Epithelial cell of esophagus (primary cell): Measurements from ENCODE around the gene DDX5.

Experiments
- DNase-seq: peaks from one replicate; pipeline ENCODE4 v3.0.0; 2010; ENCODE audit warnings: low read depth
- H3K4me3 ChIP-seq: 2 replicates; pipeline ENCODE4 v1.5.1; 2011; ENCODE audit warnings: mild to moderate bottlenecking, low read length, control low read depth
- TF ChIP-seq, protein P1 (sequence below): IDR thresholded peaks from 2 replicates; pipeline ENCODE4 v1.5.1; 2011; ENCODE audit warnings: low read depth, mild to moderate bottlenecking, low read length, control low read depth, inconsistent platforms; ENCODE audit not compliant: insufficient read depth; ENCODE audit errors: missing control alignments

DDX5 gene

GRCh38 chr17:64494121-64494520 lies 12.0 kb downstream of the DDX5 start:
- TF ChIP-seq, protein P1, sequence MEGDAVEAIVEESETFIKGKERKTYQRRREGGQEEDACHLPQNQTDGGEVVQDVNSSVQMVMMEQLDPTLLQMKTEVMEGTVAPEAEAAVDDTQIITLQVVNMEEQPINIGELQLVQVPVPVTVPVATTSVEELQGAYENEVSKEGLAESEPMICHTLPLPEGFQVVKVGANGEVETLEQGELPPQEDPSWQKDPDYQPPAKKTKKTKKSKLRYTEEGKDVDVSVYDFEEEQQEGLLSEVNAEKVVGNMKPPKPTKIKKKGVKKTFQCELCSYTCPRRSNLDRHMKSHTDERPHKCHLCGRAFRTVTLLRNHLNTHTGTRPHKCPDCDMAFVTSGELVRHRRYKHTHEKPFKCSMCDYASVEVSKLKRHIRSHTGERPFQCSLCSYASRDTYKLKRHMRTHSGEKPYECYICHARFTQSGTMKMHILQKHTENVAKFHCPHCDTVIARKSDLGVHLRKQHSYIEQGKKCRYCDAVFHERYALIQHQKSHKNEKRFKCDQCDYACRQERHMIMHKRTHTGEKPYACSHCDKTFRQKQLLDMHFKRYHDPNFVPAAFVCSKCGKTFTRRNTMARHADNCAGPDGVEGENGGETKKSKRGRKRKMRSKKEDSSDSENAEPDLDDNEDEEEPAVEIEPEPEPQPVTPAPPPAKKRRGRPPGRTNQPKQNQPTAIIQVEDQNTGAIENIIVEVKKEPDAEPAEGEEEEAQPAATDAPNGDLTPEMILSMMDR: no peak
- H3K4me3 ChIP-seq: no peak overlapping the region
- no peak for DNase-seq

DNA sequence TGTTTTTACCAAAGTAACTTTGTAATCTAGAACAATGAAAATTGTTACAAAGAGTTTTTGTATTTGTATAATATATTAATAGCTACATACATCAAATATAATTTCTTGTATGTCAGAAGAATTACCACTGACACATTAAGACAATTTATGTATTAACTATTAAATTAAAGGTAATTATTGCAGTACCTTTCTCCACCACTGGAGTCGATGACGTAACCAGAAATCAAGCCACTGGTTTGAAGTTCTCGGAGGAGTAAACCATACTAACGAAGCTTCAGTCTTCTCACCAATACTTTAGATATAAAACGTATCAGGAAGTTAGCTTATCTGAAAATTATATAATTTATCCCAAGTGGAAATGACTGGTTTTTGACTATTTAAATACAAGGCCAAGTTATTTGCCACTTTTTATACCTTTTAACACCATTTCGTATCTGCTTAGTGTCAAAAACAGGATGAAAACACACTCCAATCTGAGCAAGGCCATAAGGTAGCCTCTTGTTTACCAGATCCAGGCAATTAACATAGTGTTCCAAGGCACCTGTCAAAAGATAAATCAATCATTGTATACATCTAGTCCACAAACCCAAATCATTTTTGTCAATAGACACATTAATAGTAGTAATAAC lies 13.5 kb downstream of the DDX5 start:
- H3K4me3 ChIP-seq: no peak overlapping the region
- TF ChIP-seq, protein P1: peak; percentile 62
- peak; percentile 52 for DNase-seq

- no peak for DNase-seq
- TF ChIP-seq, protein P1: no peak
- H3K4me3 ChIP-seq: no peak overlapping the region
Observed at GRCh38 chr17:64491994-64492393, 14.1 kb downstream of the DDX5 start.

- TF ChIP-seq, protein P1: peak; percentile 60
- H3K4me3 ChIP-seq: no peak overlapping the region
- DNase-seq: peak; percentile 59
Observed at GRCh38 chr17:64491034-64491860, 14.8 kb downstream of the DDX5 start.

- TF ChIP-seq, protein P1: no peak
- no peak for DNase-seq
- H3K4me3 ChIP-seq: no peak overlapping the region
Observed at GRCh38 chr17:64488301-64488700, 17.8 kb downstream of the DDX5 start.

DNA sequence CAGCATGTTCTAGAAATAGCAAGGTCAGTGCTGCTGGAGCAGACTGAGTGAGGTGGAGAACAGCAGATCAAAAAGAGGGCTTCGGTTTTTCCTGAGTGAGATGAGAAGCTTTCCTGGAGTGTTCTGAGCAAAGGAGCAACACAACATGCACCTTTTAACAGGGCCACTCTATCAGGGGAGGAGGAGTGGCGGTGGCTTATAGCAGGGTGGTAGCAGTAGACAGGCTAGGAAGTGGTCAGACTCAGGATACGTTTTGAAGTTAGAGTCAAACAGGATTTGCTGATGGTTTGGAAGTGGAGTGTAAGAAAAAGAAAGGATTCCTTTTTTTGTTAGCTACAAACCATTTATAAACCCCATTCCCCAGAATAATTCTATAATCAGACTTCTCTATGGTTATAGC lies 21.7 kb downstream of the DDX5 start:
- no peak overlapping the region for H3K4me3 ChIP-seq
- DNase-seq: no peak
- TF ChIP-seq, protein P1: no peak

GRCh38 chr17:64480951-64481350 lies 25.1 kb downstream of the DDX5 start:
- no peak for DNase-seq
- TF ChIP-seq, protein P1: no peak

More at GRCh38 chr17:64480951-64481350, 25.1 kb downstream of the DDX5 start:
- H3K4me3 ChIP-seq: no peak overlapping the region
